ENCODE results near the gene PARD3.
"Not testable (repeated sequence)": the region's sequence is repeated elsewhere in the genome, so short reads cannot be mapped to it uniquely, and the experiment has no call there.

PARD3 gene

GRCh38 chr10:34715511-34716187 is 99.4 kb downstream of the PARD3 start:
- no peak for DNase-seq (ENCODE audit: low read depth in 2 of 2)

- no peak for DNase-seq (ENCODE audit: low read depth in 2 of 2)
These were observed 101.2 kb downstream of the PARD3 start for GRCh38 chr10:34713875-34714274.

- no peak for DNase-seq (ENCODE audit: low read depth in 2 of 2)
These were observed 103.6 kb downstream of the PARD3 start for GRCh38 chr10:34711500-34711899.

GRCh38 chr10:34710391-34710751 is 104.7 kb downstream of the PARD3 start:
- no peak for DNase-seq (ENCODE audit: low read depth in 2 of 2)

- DNase-seq (ENCODE audit: low read depth in 2 of 2) = no peak
These were observed 105.3 kb downstream of the PARD3 start for GRCh38 chr10:34709637-34710390.

- no peak for DNase-seq (ENCODE audit: low read depth in 2 of 2)
These were observed 107.4 kb downstream of the PARD3 start for GRCh38 chr10:34707656-34708055.

GRCh38 chr10:34706992-34707391 is 108.1 kb downstream of the PARD3 start:
- DNase-seq (ENCODE audit: low read depth in 2 of 2) = not testable (repeated sequence)

GRCh38 chr10:34706147-34706546 is 108.9 kb downstream of the PARD3 start:
- no peak for DNase-seq (ENCODE audit: low read depth in 2 of 2)

GRCh38 chr10:34705563-34705962 is 109.5 kb downstream of the PARD3 start:
- no peak for DNase-seq (ENCODE audit: low read depth in 2 of 2)

- DNase-seq (ENCODE audit: low read depth in 2 of 2) = no peak
These were observed 110.4 kb downstream of the PARD3 start for GRCh38 chr10:34704526-34705184.

GRCh38 chr10:34702982-34703381 is 112.1 kb downstream of the PARD3 start:
- DNase-seq (ENCODE audit: low read depth in 2 of 2) = no peak

GRCh38 chr10:34702093-34702937 is 112.8 kb downstream of the PARD3 start:
- DNase-seq (ENCODE audit: low read depth in 2 of 2) = no peak

GRCh38 chr10:34701194-34701593 is 113.9 kb downstream of the PARD3 start:
- no peak for DNase-seq (ENCODE audit: low read depth in 2 of 2)

GRCh38 chr10:34700752-34701151 is 114.3 kb downstream of the PARD3 start:
- DNase-seq (ENCODE audit: low read depth in 2 of 2) = not testable (repeated sequence)

GRCh38 chr10:34699904-34700517 is 115.1 kb downstream of the PARD3 start:
- no peak for DNase-seq (ENCODE audit: low read depth in 2 of 2)

GRCh38 chr10:34698979-34699378 is 116.1 kb downstream of the PARD3 start:
- DNase-seq (ENCODE audit: low read depth in 2 of 2) = no peak

GRCh38 chr10:34698248-34698831 is 116.8 kb downstream of the PARD3 start:
- no peak for DNase-seq (ENCODE audit: low read depth in 2 of 2)

GRCh38 chr10:34697351-34698247 is 117.5 kb downstream of the PARD3 start:
- DNase-seq (ENCODE audit: low read depth in 2 of 2) = no peak

- DNase-seq (ENCODE audit: low read depth in 2 of 2) = no peak
These were observed 118.7 kb downstream of the PARD3 start for GRCh38 chr10:34696423-34696822.
